Stomach smooth muscle (tissue), 2 donors: Measurements from ENCODE around the gene YARS2.
"Not testable (repeated sequence)": the region's sequence is repeated elsewhere in the genome, so short reads cannot be mapped to it uniquely, and the experiment has no call there.

Experiments
- H3K27ac ChIP-seq: one replicate; pipeline ENCODE4 v1.7.0; 2013; ENCODE audit warnings: mild to moderate bottlenecking, low read length, inconsistent platforms
- H3K27me3 ChIP-seq, 2 donors: one replicate each; pipeline ENCODE4 v1.7.0; 2013; ENCODE audit warnings: low read length in 2 of 2; ENCODE audit not compliant: insufficient read depth in 2 of 2, control insufficient read depth in 1 of 2
- H3K36me3 ChIP-seq, 2 donors: one replicate each; pipeline ENCODE4 v1.7.0; 2013; ENCODE audit warnings: low read length in 2 of 2; ENCODE audit not compliant: control insufficient read depth in 2 of 2, insufficient read depth in 2 of 2
- H3K4me1 ChIP-seq: one replicate; pipeline ENCODE4 v1.7.0; 2013; ENCODE audit warnings: low read length; ENCODE audit not compliant: control insufficient read depth, insufficient read depth
- H3K4me3 ChIP-seq, 2 donors: one replicate each; pipeline ENCODE4 v1.7.0; 2013; ENCODE audit warnings: low read length in 2 of 2
- H3K9ac ChIP-seq, 2 donors: one replicate each; pipeline ENCODE4 v1.7.0; 2013; ENCODE audit warnings: low read length in 2 of 2, mild to moderate bottlenecking in 1 of 2
- H3K9me3 ChIP-seq, 2 donors: one replicate each; pipeline ENCODE4 v1.7.0; 2013; ENCODE audit warnings: low read length in 2 of 2; ENCODE audit not compliant: control insufficient read depth in 2 of 2
- donor health status: healthy.
- donor health status: Pancreatic carcinoma.

The YARS2 gene

GRCh38 chr12:32718926-32719325, 36.8 kb downstream of the YARS2 start:
- no peaks in the 10 kb centered on the region for H3K27me3 ChIP-seq
- H3K4me1 ChIP-seq = peaks cover 2% of the 10 kb centered on the region
- H3K9me3 ChIP-seq = no peaks in the 10 kb centered on the region
- H3K9ac ChIP-seq = no peak overlapping the region
- no peak overlapping the region for H3K4me3 ChIP-seq
- peaks cover 13 to 32% of the 10 kb centered on the region in 2 donors for H3K36me3 ChIP-seq
- no peak overlapping the region for H3K27ac ChIP-seq

GRCh38 chr12:32714772-32715171, 40.9 kb downstream of the YARS2 start:
- no peak overlapping the region for H3K27ac ChIP-seq
- H3K27me3 ChIP-seq = no peaks in the 10 kb centered on the region
- no peak overlapping the region for H3K9ac ChIP-seq
- H3K4me3 ChIP-seq = no peak overlapping the region
- H3K9me3 ChIP-seq = no peaks in the 10 kb centered on the region
- H3K4me1 ChIP-seq = no peaks in the 10 kb centered on the region
- peaks cover 17 to 27% of the 10 kb centered on the region in 2 donors for H3K36me3 ChIP-seq

GRCh38 chr12:32708926-32709325, 46.8 kb downstream of the YARS2 start:
- no peak overlapping the region for H3K9ac ChIP-seq
- no peak overlapping the region for H3K27ac ChIP-seq
- no peaks in the 10 kb centered on the region for H3K27me3 ChIP-seq
- no peak overlapping the region for H3K4me3 ChIP-seq
- no peaks in the 10 kb centered on the region for H3K9me3 ChIP-seq
- H3K4me1 ChIP-seq = no peaks in the 10 kb centered on the region
- H3K36me3 ChIP-seq = peaks cover 14 to 19% of the 10 kb centered on the region in 2 donors

GRCh38 chr12:32706335-32707024, 49.2 kb downstream of the YARS2 start:
- Histone ChIP-seq H3K9me3 (no peaks in the 10 kb centered on the region), H3K27ac (no peak overlapping the region), H3K36me3 (peaks cover 5 to 10% of the 10 kb centered on the region in 2 donors), H3K4me3 (no peak overlapping the region), H3K27me3 (no peaks in the 10 kb centered on the region), H3K4me1 (no peaks in the 10 kb centered on the region), H3K9ac (no peak overlapping the region)

GRCh38 chr12:32705783-32706182, 49.9 kb downstream of the YARS2 start:
- no peak overlapping the region for H3K9ac ChIP-seq
- H3K9me3 ChIP-seq = no peaks in the 10 kb centered on the region
- H3K4me3 ChIP-seq = no peak overlapping the region
- no peak overlapping the region for H3K27ac ChIP-seq
- H3K36me3 ChIP-seq = peaks cover 0 to 7% of the 10 kb centered on the region in 2 donors
- H3K4me1 ChIP-seq = no peaks in the 10 kb centered on the region
- H3K27me3 ChIP-seq = no peaks in the 10 kb centered on the region

- H3K9ac ChIP-seq = no peak overlapping the region
- H3K9me3 ChIP-seq = no peaks in the 10 kb centered on the region
- no peaks in the 10 kb centered on the region for H3K27me3 ChIP-seq
- no peak overlapping the region for H3K4me3 ChIP-seq
- H3K27ac ChIP-seq = no peak overlapping the region
- H3K4me1 ChIP-seq = peaks cover 4% of the 10 kb centered on the region
- H3K36me3 ChIP-seq = peaks cover 0 to 4% of the 10 kb centered on the region in 2 donors
Measured at GRCh38 chr12:32702946-32703345, 52.8 kb downstream of the YARS2 start.

- H3K27ac ChIP-seq = no peak overlapping the region
- no peaks in the 10 kb centered on the region for H3K27me3 ChIP-seq
- no peaks in the 10 kb centered on the region for H3K9me3 ChIP-seq
- H3K4me3 ChIP-seq = no peak overlapping the region
- peaks cover 0 to 4% of the 10 kb centered on the region in 2 donors for H3K36me3 ChIP-seq
- peaks cover 4% of the 10 kb centered on the region for H3K4me1 ChIP-seq
- no peak overlapping the region for H3K9ac ChIP-seq
Measured at GRCh38 chr12:32702473-32702872, 53.2 kb downstream of the YARS2 start.

GRCh38 chr12:32699437-32699836, 56.3 kb downstream of the YARS2 start:
- not testable (repeated sequence) for H3K27ac ChIP-seq, H3K4me3 ChIP-seq, H3K9ac ChIP-seq, H3K36me3 ChIP-seq, H3K4me1 ChIP-seq, H3K27me3 ChIP-seq, H3K9me3 ChIP-seq

GRCh38 chr12:32698285-32698684, 57.4 kb downstream of the YARS2 start:
- H3K27me3 ChIP-seq = no peaks in the 10 kb centered on the region
- H3K9me3 ChIP-seq = no peaks in the 10 kb centered on the region
- H3K36me3 ChIP-seq = no peaks in the 10 kb centered on the region
- no peak overlapping the region for H3K9ac ChIP-seq
- no peak overlapping the region for H3K4me3 ChIP-seq
- H3K27ac ChIP-seq = no peak overlapping the region
- H3K4me1 ChIP-seq = peaks cover 4% of the 10 kb centered on the region

GRCh38 chr12:32697445-32697844, 58.3 kb downstream of the YARS2 start:
- Histone ChIP-seq H3K27me3 (no peaks in the 10 kb centered on the region), H3K4me1 (peaks cover 4% of the 10 kb centered on the region), H3K36me3 (no peaks in the 10 kb centered on the region), H3K9ac (no peak overlapping the region), H3K27ac (no peak overlapping the region), H3K4me3 (no peak overlapping the region), H3K9me3 (no peaks in the 10 kb centered on the region)
